Spleen (tissue), 11 donors: ENCODE results near the gene DNAH9. TPM values are rescaled to one million over a fixed set of nuclear protein-coding genes. Genes with fewer than 3 reads are reported as not detected.

Source experiments
- DNase-seq: peaks from one replicate; pipeline ENCODE4 v3.0.0-alpha.2; 2020
- H3K27ac ChIP-seq, 8 donors: fragments of 200-600 bp; sonication (generic) in 7 of 8; 1 replicate in 4 of 8; 2 replicates in 4 of 8; pipeline versions ENCODE4 v1.5.0 to v1.8.0; 2016 to 2021; ENCODE audit warnings: inconsistent platforms in 4 of 8, mild to moderate bottlenecking in 4 of 8, moderate library complexity in 1 of 8
- H3K27me3 ChIP-seq, 7 donors: fragments of 200-600 bp; sonication (generic) in 6 of 7; replicated peaks in 1 of 7; 1 replicate in 4 of 7; 2 replicates in 3 of 7; pipeline versions ENCODE4 v1.5.0 to v1.8.0; 2016 to 2021; ENCODE audit warnings: inconsistent platforms in 3 of 7, mild to moderate bottlenecking in 1 of 7
- H3K36me3 ChIP-seq, 6 donors: fragments of 200-600 bp; sonication (generic) in 5 of 6; 1 replicate in 4 of 6; 2 replicates in 2 of 6; pipeline versions ENCODE4 v1.5.0 to v1.8.0; 2016 to 2021; ENCODE audit warnings: inconsistent platforms in 2 of 6
- H3K4me1 ChIP-seq, 6 donors: fragments of 200-600 bp; sonication (generic) in 5 of 6; 1 replicate in 3 of 6; 2 replicates in 3 of 6; pipeline versions ENCODE4 v1.5.0 to v1.8.0; 2016 to 2021; ENCODE audit warnings: inconsistent platforms in 3 of 6
- H3K4me3 ChIP-seq, 8 donors: fragments of 200-600 bp; sonication (generic) in 7 of 8; 1 replicate in 4 of 8; 2 replicates in 4 of 8; pipeline versions ENCODE4 v1.5.0 to v1.8.0; 2016 to 2021; ENCODE audit warnings: inconsistent platforms in 4 of 8, mild to moderate bottlenecking in 4 of 8, moderate library complexity in 2 of 8
- H3K9me3 ChIP-seq, 8 donors: fragments of 200-600 bp; sonication (generic) in 7 of 8; 1 replicate in 4 of 8; 2 replicates in 4 of 8; pipeline versions ENCODE4 v1.5.0 to v1.8.0; 2016 to 2021; ENCODE audit warnings: inconsistent platforms in 4 of 8
- CTCF ChIP-seq, 11 experiments: fragments of 200-600 bp in 7 of 11; fragments of 450-650 bp in 4 of 11; sonication (generic) in 4 of 11; IDR thresholded peaks in 8 of 11; conservative IDR thresholded peaks in 3 of 11; 1 replicate in 7 of 11; 2 replicates in 4 of 11; pipeline versions ENCODE4 v1.4.0 to v1.8.0; 2016 to 2021; ENCODE audit warnings: antibody characterized with exemption in 11 of 11, inconsistent platforms in 4 of 11, mild to moderate bottlenecking in 1 of 11
- POLR2A ChIP-seq, 3 donors: fragments of 450-650 bp; IDR thresholded peaks; one replicate each; pipeline ENCODE4 v1.5.1; 2017; ENCODE audit warnings: antibody characterized with exemption in 3 of 3, mild to moderate bottlenecking in 1 of 3
- POLR2AphosphoS5 ChIP-seq, 3 donors: sonication (generic); formaldehyde crosslinking; IDR thresholded peaks; one replicate each; pipeline ENCODE4 v1.5.1; 2017; ENCODE audit warnings: antibody characterized with exemption in 3 of 3
- WGBS, 5 donors: extraction: QIAGEN DNeasy Blood & Tissue Kit in 3 of 5; methylation state at CpG; one replicate each; pipeline versions ENCODE4 v1.1.5 to v1.1.7; 2013 to 2018; 5-methylcytosine and 5-hydroxymethylcytosine counted together
- intact Hi-C: fragments of 100-400 bp; cut with DNase I; formaldehyde crosslinking; loops from one replicate; pipeline ENCODE4 v1.15.0; 2023; ENCODE audit warnings: low total_unique reads
- polyA plus RNA-seq, 3 donors: library from polyadenylated mRNA; stranded (reverse); fragments of 200-250 nt; gene quantifications; one replicate each; pipeline ENCODE4 v1.2.1, GENCODE V29; 2013
- total RNA-seq, 7 donors: library from RNA; depleted of rRNA in 3 of 7; stranded (reverse); fragments of >200 nt in 3 of 7; fragmentation: NEBNext Ultra II Directional in 4 of 7; extraction: Animal tissue kit (Norgen Biotek cat#: 25700) in 4 of 7; gene quantifications; one replicate each; pipeline versions ENCODE4 v1.1.0 to v1.2.1, GENCODE V29; 2016 to 2021
- donor health status: healthy with polysubstance abuse.
- donor health status: DM: no; HTN: no; CAD: no; lungs with moderate emphysema.
- donor health status: DM: no; HTN: no; CAD: no.
- donor health status: Bipolar disorder and iron deficiency.
- donor health status: healthy.
- donor health status: DM: no; HTN: no; CAD: no.
- donor health status: DM: yes; HTN: yes; CAD: no.

Gene DNAH9
- total and polyA plus RNA-seq, 10 donors: 0.06 to 0.92 (median 0.22) TPM; not detected in 2

GRCh38 chr17:11899537-11899942 is 301.3 kb downstream of the DNAH9 start:
- Histone ChIP-seq H3K4me1 (no peaks in the 10 kb centered on the region), H3K36me3 (no peaks in the 10 kb centered on the region), H3K9me3 (no peaks in the 10 kb centered on the region), H3K27ac (no peak overlapping the region), H3K27me3 (peaks cover 0 to 5% (median 0%) of the 10 kb centered on the region in 7 donors), H3K4me3 (no peak overlapping the region)
- 54 to 68% (median 61%) methylated on average over 4 of the region's 4 CpGs for WGBS, 5 donors
- intact Hi-C loops: no loop called here
- TF ChIP-seq POLR2AphosphoS5 (IDR thresholded peaks at IDR 0.05): no peak
- TF ChIP-seq POLR2A (IDR thresholded peaks at IDR 0.05): no peak
- TF ChIP-seq CTCF (IDR thresholded peaks at IDR 0.05 in 8 of 11, conservative IDR thresholded peaks at IDR 0.05 in 3 of 11): no peak
- DNase-seq: no peak

GRCh38 chr17:11900041-11900476 is 301.8 kb downstream of the DNAH9 start:
- Histone ChIP-seq H3K9me3 (no peaks in the 10 kb centered on the region), H3K27me3 (peaks cover 0 to 5% (median 0%) of the 10 kb centered on the region in 7 donors), H3K27ac (no peak overlapping the region), H3K4me1 (no peaks in the 10 kb centered on the region), H3K4me3 (no peak overlapping the region), H3K36me3 (no peaks in the 10 kb centered on the region)
- 29 to 37% (median 36%) methylated on average over 6 of the region's 6 CpGs for WGBS, 5 donors
- no peak for DNase-seq
- intact Hi-C loops: no loop called here
- no peak for TF ChIP-seq POLR2A (IDR thresholded peaks at IDR 0.05)
- no peak for TF ChIP-seq CTCF (IDR thresholded peaks at IDR 0.05 in 8 of 11, conservative IDR thresholded peaks at IDR 0.05 in 3 of 11)
- TF ChIP-seq POLR2AphosphoS5 (IDR thresholded peaks at IDR 0.05): no peak

- no peak overlapping the region for H3K27ac ChIP-seq
- no peaks in the 10 kb centered on the region for H3K36me3 ChIP-seq
- H3K9me3 ChIP-seq: no peaks in the 10 kb centered on the region
- intact Hi-C loops: no loop called here
- H3K4me1 ChIP-seq: no peaks in the 10 kb centered on the region
- DNase-seq: no peak
- no peak overlapping the region for H3K4me3 ChIP-seq
- 76 to 82% (median 77%) methylated on average over 3 of the region's 3 CpGs for WGBS, 5 donors
- peaks cover 0 to 5% (median 0%) of the 10 kb centered on the region in 7 donors for H3K27me3 ChIP-seq
- TF ChIP-seq CTCF (IDR thresholded peaks at IDR 0.05 in 8 of 11, conservative IDR thresholded peaks at IDR 0.05 in 3 of 11) (no peak), POLR2AphosphoS5 (IDR thresholded peaks at IDR 0.05) (no peak), POLR2A (IDR thresholded peaks at IDR 0.05) (no peak)
These were observed 302.4 kb downstream of the DNAH9 start for GRCh38 chr17:11900655-11901054.

GRCh38 chr17:11901931-11902330 is 303.7 kb downstream of the DNAH9 start:
- Histone ChIP-seq H3K9me3 (no peaks in the 10 kb centered on the region), H3K36me3 (no peaks in the 10 kb centered on the region), H3K27me3 (peaks cover 0 to 5% (median 0%) of the 10 kb centered on the region in 7 donors), H3K27ac (no peak overlapping the region), H3K4me3 (no peak overlapping the region), H3K4me1 (no peaks in the 10 kb centered on the region)
- TF ChIP-seq POLR2AphosphoS5 (IDR thresholded peaks at IDR 0.05) (no peak), CTCF (IDR thresholded peaks at IDR 0.05 in 8 of 11, conservative IDR thresholded peaks at IDR 0.05 in 3 of 11) (no peak), POLR2A (IDR thresholded peaks at IDR 0.05) (no peak)
- no peak for DNase-seq
- WGBS, 5 donors: 65 to 81% (median 78%) methylated on average over 2 of the region's 2 CpGs
- intact Hi-C loops: no loop called here
